ENCODE measurements around the gene TNXB. TPM values are rescaled to one million over a fixed set of nuclear protein-coding genes. Genes with fewer than 3 reads are reported as not detected.

The TNXB gene
- total and polyA plus RNA-seq, 2 of the 4 experiments (the other 2 are of a cell fraction), result 0.05 TPM; not detected in 1

DNA sequence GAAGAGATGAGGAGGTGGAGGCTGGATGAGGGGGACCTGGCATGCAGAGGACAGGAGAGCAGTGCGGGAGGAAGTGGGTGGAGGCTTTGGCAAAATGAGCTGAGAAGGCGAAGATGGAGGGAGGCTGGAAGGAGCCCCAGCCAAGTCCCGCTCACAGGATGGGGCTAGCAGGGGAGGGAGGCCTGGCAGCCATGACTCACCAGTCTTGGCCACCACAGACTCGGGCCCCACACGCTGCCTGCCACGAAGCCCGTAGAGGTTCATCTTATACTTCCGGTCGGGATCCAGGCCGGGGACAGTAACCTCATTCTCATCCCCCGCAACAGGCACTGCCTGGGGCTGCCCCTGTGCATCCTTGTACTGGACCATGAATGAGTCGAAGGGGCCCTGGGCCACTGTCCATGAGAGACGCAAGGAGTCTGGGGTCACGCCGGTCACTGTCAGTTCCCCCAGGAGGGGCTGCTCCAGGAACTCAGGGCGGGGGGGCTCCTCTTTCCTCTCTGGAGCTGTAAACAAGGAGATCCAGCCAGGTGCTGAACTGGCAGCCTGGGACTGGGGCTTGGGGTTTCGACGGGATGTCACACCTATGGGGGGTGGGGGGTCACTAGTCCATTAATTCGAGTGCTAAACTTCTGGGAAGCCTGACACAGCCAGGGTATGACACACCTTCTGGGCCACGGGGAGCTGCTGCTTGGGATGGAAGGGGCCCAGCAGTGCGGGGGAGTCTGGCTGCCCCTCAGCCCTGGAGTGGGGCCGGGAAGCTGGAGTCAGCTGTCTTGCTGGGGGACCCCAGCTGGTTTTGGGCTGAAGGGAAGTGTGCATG lies 27.8 kb downstream of the TNXB start:
- Histone ChIP-seq H2BK15ac (ENCODE audit: low read depth, low read length) (peak overlapping the region; percentile 90), H3K27me3 (ENCODE audit: control insufficient read depth, insufficient read depth, low read length) (peaks cover 26% of the 10 kb centered on the region), H3K4me3 (ENCODE audit: insufficient read depth, low read depth, low read length) (no peak overlapping the region), H2BK20ac (ENCODE audit: low read depth, low read length) (peak overlapping the region; percentile 91), H3K9me1 (ENCODE audit: insufficient read depth, low read length) (peaks cover 24% of the 10 kb centered on the region), H4K91ac (ENCODE audit: insufficient read depth, low read depth, low read length) (peak overlapping the region; percentile 94), H2AK5ac (ENCODE audit: low read depth, low read length) (peak overlapping the region; percentile 89), H2BK120ac (ENCODE audit: low read depth, low read length) (peak overlapping the region; percentile 89), H3K4ac (ENCODE audit: low read depth, low read length) (peak overlapping the region; percentile 90), H3K36me3 (ENCODE audit: control insufficient read depth, insufficient read depth, low read length) (no peaks in the 10 kb centered on the region), H4K20me1 (ENCODE audit: insufficient read depth, low read length) (peaks cover 3% of the 10 kb centered on the region), H4K8ac (ENCODE audit: low read depth in 2 of 2, low read length in 2 of 2) (peak overlapping the region; percentile 50 to 92; a peak in 3 of 4 replicates), H2BK5ac (ENCODE audit: low read depth, low read length, poor library complexity, severe bottlenecking) (peak overlapping the region; percentile 6), H4K5ac (ENCODE audit: low read depth, low read length) (peak overlapping the region; percentile 44), H3K9ac (ENCODE audit: low read depth, low read length) (no peak overlapping the region), H3K27ac (ENCODE audit: insufficient read depth, low read length) (peak overlapping the region; percentile 9), H2AFZ (replicated peaks; ENCODE audit: low read length, poor library complexity) (peak overlapping the region; percentile 82), H2AK9ac (replicated peaks; ENCODE audit: low read depth, low read length, poor library complexity) (peak overlapping the region; percentile 78), H3K79me1 (ENCODE audit: low read depth in 1 of 2, low read length in 2 of 2) (no peaks in the 10 kb centered on the region), H3K23ac (ENCODE audit: low read depth, low read length) (peak overlapping the region; percentile 72), H3K56ac (ENCODE audit: extremely low read depth, insufficient read depth, low read length) (no peak overlapping the region), H3K9me3 (ENCODE audit: control insufficient read depth, insufficient read depth, low read length) (no peaks in the 10 kb centered on the region), H3K4me1 (ENCODE audit: control insufficient read depth, insufficient read depth, low read length) (peaks cover 26% of the 10 kb centered on the region), H3K18ac (ENCODE audit: low read depth, low read length) (peak overlapping the region; percentile 20), H3K14ac (replicated peaks; ENCODE audit: low read depth, low read length) (peak overlapping the region; percentile 87), H3K4me2 (ENCODE audit: low read depth, low read length) (no peak overlapping the region)
- TF ChIP-seq RAD21 (IDR thresholded peaks at IDR 0.05; ENCODE audit: low read length) (no peak), RCOR1 (IDR thresholded peaks at IDR 0.05; ENCODE audit: insufficient replicate concordance, low read length) (no peak), NFE2L2 (IDR thresholded peaks at IDR 0.05; ENCODE audit: low read depth, low read length) (no peak), USF2 (IDR thresholded peaks at IDR 0.05; ENCODE audit: low read depth, low read length) (0 out of 2 replicates have a peak, but pooled peaks have one; percentile 1), SMC3 (IDR thresholded peaks at IDR 0.05; ENCODE audit: low read depth, low read length) (no peak), MAZ (IDR thresholded peaks at IDR 0.05; ENCODE audit: borderline replicate concordance, low read depth, low read length) (peak; percentile 99), ELK1 (IDR thresholded peaks at IDR 0.05; ENCODE audit: borderline replicate concordance, low read depth, low read length) (no peak), RFX5 (IDR thresholded peaks at IDR 0.05; ENCODE audit: low read depth, low read length) (no peak), BHLHE40 (IDR thresholded peaks at IDR 0.05; ENCODE audit: low read depth, low read length) (peak; percentile 53; the same call in 1 of the 2 replicates), FOS (IDR thresholded peaks at IDR 0.05; ENCODE audit: low read depth, low read length) (peak; percentile 81), CTCF (conservative IDR thresholded peaks at IDR 0.05; ENCODE audit: low read depth, low read length) (no peak), MXI1 (IDR thresholded peaks at IDR 0.05; ENCODE audit: borderline replicate concordance, low read depth, low read length) (peak; percentile 31; the same call in 1 of the 2 replicates)
- ATAC-seq (ENCODE audit: low read depth), result peak; percentile 89
- CTCF ChIA-PET, result no interaction called here
- BruUV-seq (replicated peaks), result TSS peak; percentile 22
- POLR2A ChIA-PET (ENCODE audit: unreplicated experiment), result no interaction called here
- 43% methylated on average over 5 of the region's 22 CpGs; no CpG with 5 or more reads in 1 of the 2 experiments for WGBS, 2 experiments (ENCODE audit: extremely low coverage in 2 of 2, insufficient read length in 1 of 2)
- dilution Hi-C loops (cut with HindIII; ENCODE audit: low sequenced_read_pairs, unreplicated experiment) (no loop called here), in situ Hi-C loops (cut with MboI; ENCODE audit: low sequenced_read_pairs) (no loop called here), intact Hi-C loops (cut with micrococcal nuclease) (no loop called here)
- DNase-seq, result peak; percentile 89
